ENCODE measurements around the gene MAOB. TPM values are rescaled to one million over a fixed set of nuclear protein-coding genes. Genes with fewer than 3 reads are reported as not detected.

The MAOB gene
- total RNA-seq, 1 experiment from 2014 or later = 1.1 TPM

- peaks cover 22% of the 10 kb centered on the region for H3K9me3 ChIP-seq (ENCODE audit: control insufficient read depth, low read depth, low read length)
- H3K27ac ChIP-seq (ENCODE audit: insufficient read length, low read depth, low read length) = no peak overlapping the region
- no peak overlapping the region for H4K91ac ChIP-seq (ENCODE audit: insufficient read length, low read depth, low read length)
- no peak overlapping the region for H2BK120ac ChIP-seq (ENCODE audit: low read depth, low read length, poor library complexity, severe bottlenecking)
- H2BK12ac ChIP-seq (ENCODE audit: insufficient read length, low read depth, low read length) = no peak overlapping the region
- Mint-ChIP-seq H3K4me1 (no peaks in the 10 kb centered on the region), H3K4me3 (no peak overlapping the region), H3K36me3 (ENCODE audit: insufficient read depth in 1 of 3, low read depth in 3 of 3) (peaks cover 0 to 4% (median 0%) of the 10 kb centered on the region in 3 experiments; a peak in 2 of 7 replicates), H3K27ac (no peak overlapping the region), H3K27me3 (ENCODE audit: low read depth) (no peaks in the 10 kb centered on the region; the same call in 1 of the 2 replicates), H3K9me3 (peaks cover 66 to 71% of the 10 kb centered on the region in 2 experiments)
- no peak overlapping the region for H3K56ac ChIP-seq (ENCODE audit: insufficient read length, low read depth, low read length)
- no peaks in the 10 kb centered on the region for H3K23me2 ChIP-seq (ENCODE audit: insufficient read length, low read depth, low read length, poor library complexity, severe bottlenecking)
- no peak overlapping the region for H2BK5ac ChIP-seq (ENCODE audit: insufficient read length, low read length)
- H3K4me1 ChIP-seq (ENCODE audit: insufficient read depth, low read length) = no peaks in the 10 kb centered on the region
- H3T11ph ChIP-seq (ENCODE audit: low read length) = no peak overlapping the region
- H3K4ac ChIP-seq (ENCODE audit: low read depth, low read length) = no peak overlapping the region
- no peak overlapping the region for H3K4me2 ChIP-seq (ENCODE audit: insufficient read depth, insufficient read length, low read length)
- DNase-seq = no peak
- no peaks in the 10 kb centered on the region for H3K27me3 ChIP-seq (ENCODE audit: insufficient read depth, low read length)
- H2AFZ ChIP-seq (ENCODE audit: low read length) = no peak overlapping the region
- no peaks in the 10 kb centered on the region for H4K20me1 ChIP-seq (ENCODE audit: control insufficient read depth, insufficient read depth, insufficient read length)
- no peak overlapping the region for H3K14ac ChIP-seq (ENCODE audit: insufficient read depth, low read length)
- no peak overlapping the region for H4K5ac ChIP-seq (ENCODE audit: insufficient read length, low read depth, low read length)
- no peak for TF ChIP-seq CTCF (conservative IDR thresholded peaks at IDR 0.05)
- no peaks in the 10 kb centered on the region for H3K79me1 ChIP-seq (ENCODE audit: insufficient read depth, low read depth, low read length, poor library complexity, severe bottlenecking)
- H2BK15ac ChIP-seq (ENCODE audit: low read depth, low read length) = no peak overlapping the region
- H3K23ac ChIP-seq (ENCODE audit: insufficient read length, low read depth, low read length) = no peak overlapping the region
- no peak overlapping the region for H2AK5ac ChIP-seq (ENCODE audit: insufficient read length, low read length)
- H2BK20ac ChIP-seq (ENCODE audit: low read depth, low read length, poor library complexity, severe bottlenecking) = no peak overlapping the region
- no CpG with 5 or more reads among the region's 6 CpGs for WGBS (ENCODE audit: extremely low coverage, insufficient read length, low lambda C conversion rate)
- no peak overlapping the region for H3K9ac ChIP-seq (ENCODE audit: extremely low read depth, insufficient read length, low read length)
- H4K8ac ChIP-seq (replicated peaks; ENCODE audit: insufficient read length, low read depth, low read length) = no peak overlapping the region
- no peak overlapping the region for H3K18ac ChIP-seq (ENCODE audit: insufficient read length, low read depth, low read length)
- H3K79me2 ChIP-seq (ENCODE audit: insufficient read depth, low read length) = no peaks in the 10 kb centered on the region; the same call in 1 of the 2 replicates
Observed at GRCh38 chrX:43853225-43853828, 28.9 kb downstream of the MAOB start.
